HG02870 (cell line): ENCODE data around the gene NBL1.

ENCODE experiments used
- ATAC-seq: cut with Tn5 transposase; IDR thresholded peaks from one replicate; pipeline ENCODE4 v1.9.1; 2021; ENCODE audit warnings: mild to moderate bottlenecking, moderate library complexity; ENCODE audit not compliant: unreplicated experiment

The NBL1 gene

DNA sequence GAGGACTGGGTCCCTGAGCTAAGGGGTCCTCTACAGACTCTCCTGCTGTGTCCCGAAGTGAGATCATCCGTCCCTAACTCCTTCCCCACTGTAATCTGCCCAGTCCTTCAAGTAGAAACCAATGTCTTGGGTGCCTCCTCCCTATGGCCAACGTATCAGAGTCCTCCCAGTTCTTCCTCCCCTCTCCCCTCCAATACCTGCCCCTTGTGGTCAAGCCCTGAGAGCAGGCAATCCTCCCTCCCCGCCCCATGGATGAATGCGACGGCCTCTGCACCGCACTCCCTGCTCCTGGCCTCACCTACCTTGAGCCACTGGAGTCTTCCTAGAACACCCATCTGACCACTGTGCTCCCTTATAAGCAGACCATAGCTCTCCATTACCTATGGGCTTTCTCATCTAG lies 51.7 kb downstream of the NBL1 start:
- no peak for ATAC-seq

DNA sequence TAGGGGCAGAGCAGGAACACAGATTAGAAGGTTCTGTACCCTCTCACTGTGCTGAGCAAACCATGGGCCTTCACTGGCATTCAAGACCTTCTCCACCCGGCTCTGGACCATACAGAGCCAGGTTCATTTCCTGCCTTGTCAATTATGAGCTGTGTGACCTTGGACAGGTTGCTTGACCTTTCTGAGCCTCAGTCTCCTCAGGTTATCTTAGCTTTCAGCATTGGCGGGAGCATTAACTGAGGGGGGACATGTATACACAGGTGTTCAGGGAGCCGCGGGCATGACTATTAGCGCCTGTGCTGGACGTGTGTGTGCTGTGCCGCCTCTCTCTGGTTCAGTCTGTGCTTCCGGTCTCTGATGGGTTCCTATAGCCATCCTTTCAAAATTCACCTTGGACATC lies 52.7 kb downstream of the NBL1 start:
- no peak for ATAC-seq

DNA sequence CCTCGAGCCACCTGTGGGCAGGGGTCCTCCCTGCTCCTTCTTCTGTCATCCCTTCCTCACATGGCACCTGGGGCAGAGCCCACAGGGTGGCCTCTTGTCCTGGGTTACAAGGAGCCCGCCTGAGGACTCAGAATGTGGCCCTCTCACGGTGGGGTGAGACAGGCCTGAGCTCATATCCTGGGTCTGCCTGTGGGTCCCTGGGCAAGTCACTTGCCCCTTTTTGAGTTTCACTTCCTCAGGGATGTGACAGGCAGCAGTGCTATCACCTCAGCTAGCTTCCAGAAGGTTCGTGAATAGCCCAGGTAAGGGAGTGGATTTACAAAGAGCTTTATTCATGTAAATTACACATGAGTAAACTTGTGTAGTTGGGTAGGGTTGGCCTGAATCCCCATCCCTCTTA lies 54.1 kb downstream of the NBL1 start:
- no peak for ATAC-seq

DNA sequence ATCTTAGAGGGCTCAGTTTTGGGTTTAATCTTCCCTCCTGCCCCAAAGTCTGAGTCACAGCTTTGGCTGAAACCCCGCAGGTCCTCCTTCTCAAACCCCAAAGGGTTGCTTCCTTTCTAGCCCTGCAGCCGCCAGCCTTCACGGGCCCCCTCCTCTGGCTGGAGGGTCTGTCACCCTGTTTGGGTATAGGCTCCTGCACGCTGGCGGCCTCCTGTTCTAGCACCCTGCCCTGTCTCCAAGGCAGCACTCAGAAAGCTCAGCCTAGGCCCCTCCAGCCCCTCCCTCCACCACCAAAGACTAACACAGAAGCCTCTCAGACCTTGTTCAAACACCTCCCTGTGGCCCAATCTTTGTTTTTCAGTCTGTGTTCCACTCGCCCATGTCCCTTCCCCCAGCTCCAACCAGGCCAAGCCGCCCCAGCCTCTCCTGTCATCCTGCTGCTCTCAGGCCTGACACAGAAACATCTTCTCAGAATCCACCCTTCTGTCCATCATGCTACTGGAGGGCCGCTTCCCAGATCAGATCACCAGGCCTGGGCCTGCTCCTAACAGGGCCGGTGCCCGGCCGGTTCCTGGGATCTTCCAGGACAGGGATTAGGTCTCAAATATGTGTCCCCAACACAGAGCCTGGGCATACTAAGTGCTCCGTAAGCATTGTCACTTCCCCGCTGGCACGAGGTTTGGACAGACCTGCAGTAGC lies 56.1 kb downstream of the NBL1 start:
- ATAC-seq, result no peak

DNA sequence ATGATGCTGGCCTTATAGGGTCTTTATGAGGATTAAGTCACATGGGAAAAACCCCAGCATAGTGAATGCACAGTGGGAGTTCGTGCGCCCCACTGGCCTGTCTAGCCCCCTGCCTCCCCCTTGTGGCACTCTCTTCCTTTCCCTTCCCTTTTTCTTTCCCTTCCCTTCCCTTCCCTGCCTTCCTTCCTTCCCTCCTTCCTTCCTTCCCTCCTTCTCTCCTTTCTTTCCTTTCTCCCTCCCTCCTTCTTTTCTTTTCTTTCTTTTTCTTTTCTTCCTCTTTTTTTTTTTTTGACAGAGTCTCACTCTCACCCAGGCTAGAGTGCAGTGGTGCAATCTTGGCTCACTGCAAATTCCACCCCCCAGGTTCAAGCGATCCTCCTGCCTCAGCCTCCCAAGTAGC lies 59.2 kb downstream of the NBL1 start:
- no peak for ATAC-seq

DNA sequence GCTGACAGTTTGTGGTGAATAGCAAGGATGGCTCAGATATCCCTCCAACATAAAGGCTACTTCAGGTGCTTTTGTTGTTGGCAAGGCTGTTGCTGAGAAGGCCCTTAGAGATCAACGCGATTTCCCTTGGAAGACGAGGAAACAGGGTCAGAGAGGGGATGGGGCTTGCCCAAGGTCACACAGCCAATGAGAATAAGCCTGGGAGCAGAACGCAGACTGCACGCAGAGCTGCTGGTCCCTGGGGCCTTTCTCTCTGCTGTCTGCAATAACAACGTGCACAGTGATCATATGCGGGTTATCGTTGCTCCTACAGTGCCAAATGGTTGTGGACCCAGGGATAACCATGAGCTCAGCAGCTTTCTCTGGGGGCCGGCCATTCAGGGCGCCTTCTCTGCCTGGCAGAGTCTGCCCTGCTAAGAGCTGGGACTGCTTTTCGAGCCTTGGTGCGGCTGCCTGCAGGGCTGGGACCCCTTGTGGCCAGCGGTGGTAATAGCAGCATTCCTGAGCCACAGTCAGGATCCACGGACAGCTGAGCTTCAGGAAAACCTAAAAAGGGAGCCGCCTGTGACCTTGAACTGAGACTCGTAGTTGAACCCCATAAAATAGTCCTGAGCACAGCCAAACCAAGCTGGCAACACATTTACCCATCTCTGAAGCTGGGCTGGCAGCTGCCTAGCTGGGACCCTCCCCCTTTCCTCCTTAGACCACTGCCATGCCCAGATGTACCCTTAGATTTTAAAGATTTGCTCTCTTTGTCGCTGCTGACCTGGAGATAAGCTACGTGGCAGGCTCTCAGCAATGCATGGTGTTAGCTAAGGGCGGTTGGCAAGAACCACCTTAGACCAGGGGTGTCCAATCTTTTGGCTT lies 60.4 kb downstream of the NBL1 start:
- no peak for ATAC-seq

DNA sequence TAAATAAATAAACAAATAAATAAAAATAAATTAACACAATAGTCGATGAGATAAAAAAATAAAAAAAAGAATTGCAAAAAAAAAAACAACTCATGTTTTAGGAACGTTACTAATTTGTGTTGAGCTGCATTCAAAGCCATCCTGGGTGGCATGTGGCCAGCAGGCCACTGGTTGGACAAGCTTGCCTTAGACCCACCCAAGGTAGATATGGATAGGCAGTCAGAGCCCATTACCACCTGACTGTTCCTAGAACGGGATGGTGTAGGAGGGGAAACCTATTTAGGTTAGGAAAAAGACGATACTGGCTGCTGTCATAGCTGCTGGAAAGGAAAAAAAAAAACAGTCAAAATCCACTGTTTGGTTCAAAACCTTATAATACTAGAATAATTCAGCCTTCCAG lies 61.4 kb downstream of the NBL1 start:
- ATAC-seq, result no peak

DNA sequence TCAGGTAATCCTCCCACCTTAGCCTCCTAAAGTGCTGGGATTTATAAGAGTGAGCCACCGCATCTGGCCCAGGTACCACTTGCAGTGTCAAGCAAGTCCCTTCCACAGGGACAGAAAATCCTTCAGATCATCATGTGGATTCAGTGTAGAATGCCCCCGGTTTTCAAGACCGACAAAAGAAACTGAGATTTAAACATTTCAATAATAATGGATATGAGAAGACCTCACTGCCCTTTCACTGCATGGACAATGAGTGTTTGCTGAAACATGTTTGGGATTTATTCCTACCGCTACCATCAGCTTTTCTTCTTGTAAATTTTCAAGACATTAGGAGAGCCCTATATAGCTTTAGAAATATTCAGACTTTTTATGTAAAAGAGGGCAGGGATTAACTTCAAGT lies 62.0 kb downstream of the NBL1 start:
- ATAC-seq, result no peak
